Muscle of arm (tissue), 12 donors: Measurements from ENCODE around the gene PTP4A2. TPM values are rescaled to one million over a fixed set of nuclear protein-coding genes. Genes with fewer than 3 reads are reported as not detected.
"Not testable (repeated sequence)": the region's sequence is repeated elsewhere in the genome, so short reads cannot be mapped to it uniquely, and the experiment has no call there.

Experiments used
- DNase-seq: peaks from one replicate; pipeline ENCODE4 v3.0.0-alpha.2; 2013
- polyA plus RNA-seq, 12 donors: library from polyadenylated mRNA; unstranded; fragments of 120-200 nt; gene quantifications; one replicate each; pipeline ENCODE4 v1.2.1, GENCODE V29; 2013; ENCODE audit not compliant: insufficient read length in 12 of 12

Gene PTP4A2
- polyA plus RNA-seq, 12 donors: 221 to 863 (median 252) TPM

- no peak for DNase-seq
Observed at GRCh38 chr1:31957701-31958674, 19.8 kb upstream of the PTP4A2 start.

GRCh38 chr1:31955917-31956736 is 18.0 kb upstream of the PTP4A2 start:
- peak; percentile 71 for DNase-seq

- peak; percentile 77 for DNase-seq
Observed at GRCh38 chr1:31954607-31955283, 16.6 kb upstream of the PTP4A2 start.

DNA sequence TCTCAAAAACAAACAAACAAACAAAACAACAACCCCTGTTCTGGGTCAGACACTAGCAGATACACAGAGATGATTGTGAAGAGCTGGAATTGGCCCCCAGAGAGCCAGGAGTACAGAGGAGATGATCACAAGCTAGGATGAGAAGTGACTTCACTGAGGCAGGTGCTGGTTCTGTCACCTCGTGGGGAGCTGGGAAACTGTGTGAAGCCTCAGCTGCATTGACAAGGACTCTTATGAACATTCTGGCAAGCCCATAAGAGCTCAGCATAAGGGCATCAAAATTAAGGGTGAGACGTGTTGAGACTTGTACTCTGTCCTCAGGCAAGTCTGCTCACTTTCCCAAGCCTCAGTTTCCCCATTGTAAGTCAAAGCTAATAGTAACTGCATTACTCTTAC is 14.7 kb upstream of the PTP4A2 start:
- no peak for DNase-seq

DNA sequence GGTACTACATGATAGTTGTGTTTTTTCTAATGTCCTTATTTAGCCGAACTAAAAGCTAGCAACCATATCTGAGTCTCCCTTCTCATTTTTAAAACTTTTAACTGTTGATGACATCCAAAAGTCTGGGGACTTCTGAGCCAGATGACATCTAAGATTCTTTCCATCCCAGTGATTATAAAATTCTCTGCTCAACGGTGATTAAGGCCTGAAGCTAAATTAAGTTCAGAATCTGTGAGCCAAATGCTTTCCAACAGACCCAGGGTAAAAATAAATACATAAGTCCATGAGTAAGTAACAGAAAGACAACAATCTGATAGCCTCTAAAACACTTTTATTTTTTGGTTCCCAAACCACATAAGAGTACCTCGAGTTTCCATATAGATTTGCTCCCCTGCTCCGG is 13.1 kb upstream of the PTP4A2 start:
- no peak for DNase-seq

DNA sequence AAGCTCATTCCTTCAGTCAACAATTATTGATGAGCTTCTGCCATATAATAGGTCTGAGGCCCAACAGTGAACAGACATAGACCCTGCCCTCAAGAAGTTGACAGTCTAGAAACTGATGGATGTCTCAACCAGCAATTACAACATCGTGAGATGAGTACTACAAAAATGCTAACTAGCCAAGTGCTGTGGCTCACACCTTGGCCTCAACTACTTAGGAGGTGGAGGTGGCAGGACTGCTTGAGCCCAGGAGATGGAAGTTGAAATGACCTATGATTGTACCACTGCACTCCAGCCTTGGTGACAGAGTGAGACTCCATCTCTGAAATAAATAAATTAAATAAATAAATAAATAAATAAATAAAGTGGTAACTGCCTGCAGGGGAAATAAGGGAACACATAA is 11.7 kb upstream of the PTP4A2 start:
- no peak for DNase-seq

- not testable (repeated sequence) for DNase-seq
Observed at GRCh38 chr1:31945677-31946076, 7.5 kb upstream of the PTP4A2 start.

DNA sequence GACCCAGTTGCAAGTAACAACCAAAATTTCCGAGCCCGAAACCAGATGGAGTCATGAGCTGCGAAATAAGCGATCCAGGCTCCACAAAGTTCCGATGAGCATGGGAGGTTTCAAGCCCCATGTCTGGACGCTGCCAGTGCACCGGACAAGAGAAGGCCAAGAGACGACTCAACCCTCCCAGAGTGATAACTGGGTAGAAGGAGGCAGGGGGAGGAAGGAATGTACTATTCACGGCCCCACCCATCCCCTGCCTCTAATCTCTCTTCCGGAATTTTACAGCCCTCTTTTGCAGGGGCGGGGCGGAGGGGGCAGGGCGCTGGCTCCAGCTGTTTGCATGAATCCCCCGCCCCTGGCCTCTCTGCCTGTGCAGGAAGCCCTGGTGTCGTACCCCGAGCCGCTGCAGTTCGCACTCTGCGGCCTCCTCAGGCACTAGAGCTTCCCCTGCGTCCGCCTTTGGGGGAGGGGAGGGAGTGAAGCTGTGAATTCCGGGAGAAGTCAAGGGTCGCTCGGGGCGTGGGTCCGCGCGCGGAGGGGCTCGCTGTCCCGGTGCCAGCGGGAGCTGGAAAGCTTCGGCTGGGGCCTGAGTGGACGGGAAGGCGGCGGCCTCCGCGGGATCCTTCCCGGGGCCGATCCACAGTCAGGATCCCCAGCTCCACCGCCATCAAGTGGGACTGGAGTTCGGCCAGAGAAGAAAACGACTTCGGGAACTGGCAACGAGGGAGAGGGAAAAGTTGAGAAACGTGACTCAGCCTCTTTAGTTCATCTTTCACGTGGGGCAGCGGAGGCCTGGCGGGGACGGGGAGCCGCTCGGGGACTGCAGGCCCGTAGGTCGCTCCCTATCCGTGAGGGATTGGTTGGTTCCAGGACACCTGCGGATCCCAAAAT is 6.3 kb upstream of the PTP4A2 start:
- DNase-seq: peak; percentile 88

DNA sequence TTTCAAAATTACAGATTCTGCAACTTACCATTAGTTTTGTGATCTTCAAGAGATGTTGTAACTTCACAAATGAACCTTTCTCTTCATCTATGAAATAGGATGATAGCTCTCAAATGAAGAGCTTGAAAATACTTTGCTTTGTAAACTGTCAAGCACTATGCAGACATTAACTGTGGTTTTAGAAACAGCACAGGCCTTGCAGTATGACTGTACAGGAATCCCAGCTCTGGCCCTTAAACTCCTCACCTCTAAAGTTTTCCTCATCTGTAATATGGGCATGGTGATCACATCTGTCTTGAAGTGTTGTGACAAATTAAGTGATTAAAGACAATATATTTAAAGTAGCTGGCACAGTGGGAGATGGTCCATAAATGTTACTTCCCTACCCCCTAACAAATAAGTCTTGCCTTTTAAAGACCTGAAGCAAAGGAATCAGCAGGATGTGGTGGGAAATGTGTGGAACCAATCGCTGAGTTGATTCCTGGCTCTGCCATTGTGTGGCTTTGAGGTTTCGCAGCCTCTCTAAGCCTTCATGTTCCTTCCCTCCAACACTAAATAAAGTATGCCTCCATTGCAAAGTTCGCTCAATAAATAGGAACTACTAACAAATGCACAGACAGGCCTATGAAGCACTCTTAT is 5.5 kb upstream of the PTP4A2 start:
- no peak for DNase-seq

GRCh38 chr1:31942061-31942460 is 3.9 kb upstream of the PTP4A2 start:
- not testable (repeated sequence) for DNase-seq

- DNase-seq: no peak
Observed at GRCh38 chr1:31939484-31940329, 1.5 kb upstream of the PTP4A2 start.

GRCh38 chr1:31937300-31938183 is 626 bp downstream of the PTP4A2 start:
- DNase-seq: peak; percentile 63

DNA sequence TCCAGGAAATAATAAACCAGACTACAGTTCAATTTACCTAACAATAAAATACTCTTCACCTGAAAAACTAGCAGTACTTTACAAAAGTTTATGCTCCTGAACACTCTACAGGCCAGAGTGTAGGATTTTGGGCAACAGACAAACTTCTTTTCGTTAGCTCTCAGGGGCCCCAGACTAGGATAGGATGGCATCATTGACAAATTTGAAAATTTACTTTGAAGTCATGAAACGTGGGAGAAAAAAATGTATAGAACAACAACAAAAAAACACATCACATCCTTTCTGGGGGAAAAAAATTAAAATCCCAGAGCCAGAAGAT is 1.2 kb downstream of the PTP4A2 start:
- no peak for DNase-seq

- DNase-seq: no peak
Observed at GRCh38 chr1:31936278-31936980, 1.7 kb downstream of the PTP4A2 start.

- DNase-seq: no peak
Observed at GRCh38 chr1:31934706-31935629, 3.2 kb downstream of the PTP4A2 start.

DNA sequence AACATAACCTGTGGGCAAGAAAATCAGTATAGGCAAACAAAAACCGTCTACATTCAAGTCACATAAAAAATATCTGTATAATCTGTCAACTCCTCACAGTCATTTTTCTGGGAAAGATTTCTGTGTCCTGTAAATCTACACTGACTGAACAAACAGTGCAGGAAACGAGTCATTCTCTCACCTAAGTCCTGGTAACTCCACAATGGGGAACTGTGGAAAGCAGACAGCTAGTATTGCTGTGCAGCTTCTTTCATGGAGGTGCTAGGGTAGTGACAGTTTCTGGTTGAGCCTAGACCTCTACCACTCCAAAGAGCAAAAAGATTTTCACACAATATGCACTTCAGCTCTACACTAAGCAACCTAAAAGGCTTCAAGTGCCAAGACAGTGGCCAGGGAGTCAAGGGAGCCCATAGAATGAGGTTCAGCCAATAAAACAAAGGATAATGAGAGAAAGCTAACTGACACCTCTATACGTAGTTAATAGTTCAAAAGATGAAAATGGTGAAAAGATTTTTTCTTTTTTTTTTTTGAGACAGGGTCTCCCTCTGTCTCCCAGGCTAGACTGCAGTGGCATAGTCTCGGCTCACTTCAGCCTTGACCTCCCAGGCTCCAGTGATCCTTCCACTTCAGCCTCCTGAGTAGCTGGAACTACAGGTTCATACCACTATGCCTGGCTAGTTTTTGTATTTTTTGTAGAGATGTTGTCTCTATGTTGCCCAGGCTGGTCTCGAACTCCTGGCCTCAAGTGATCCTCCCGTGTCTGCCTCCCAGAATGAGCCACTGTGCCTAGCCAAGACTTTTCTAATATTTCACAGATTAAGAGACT is 5.5 kb downstream of the PTP4A2 start:
- DNase-seq: no peak
